GM19193 (cell line): ENCODE data around the gene MAP3K2.

Experiments
- POLR2A ChIP-seq: IDR thresholded peaks from 4 replicates; pipeline ENCODE4 v1.6.1; 2011; ENCODE audit not compliant: insufficient read depth, insufficient read length; ENCODE audit errors: extremely low read depth

The MAP3K2 gene

GRCh38 chr2:127279781-127280180, 108.0 kb downstream of the MAP3K2 start:
- no peak for TF ChIP-seq POLR2A

GRCh38 chr2:127278959-127279358, 108.8 kb downstream of the MAP3K2 start:
- TF ChIP-seq POLR2A, result no peak

GRCh38 chr2:127277028-127277427, 110.7 kb downstream of the MAP3K2 start:
- no peak for TF ChIP-seq POLR2A

- TF ChIP-seq POLR2A, result no peak
Measured at GRCh38 chr2:127275789-127276188, 112.0 kb downstream of the MAP3K2 start.

- no peak for TF ChIP-seq POLR2A
Measured at GRCh38 chr2:127275356-127275755, 112.4 kb downstream of the MAP3K2 start.

- no peak for TF ChIP-seq POLR2A
Measured at GRCh38 chr2:127270663-127271062, 117.1 kb downstream of the MAP3K2 start.

- TF ChIP-seq POLR2A, result no peak
Measured at GRCh38 chr2:127261804-127262406, 125.9 kb downstream of the MAP3K2 start.

GRCh38 chr2:127259355-127259754, 128.4 kb downstream of the MAP3K2 start:
- TF ChIP-seq POLR2A, result no peak

GRCh38 chr2:127256866-127257265, 130.9 kb downstream of the MAP3K2 start:
- TF ChIP-seq POLR2A, result no peak

- no peak for TF ChIP-seq POLR2A
Measured at GRCh38 chr2:127256381-127256780, 131.4 kb downstream of the MAP3K2 start.

- TF ChIP-seq POLR2A, result no peak
Measured at GRCh38 chr2:127255721-127256120, 132.1 kb downstream of the MAP3K2 start.

GRCh38 chr2:127255146-127255545, 132.6 kb downstream of the MAP3K2 start:
- no peak for TF ChIP-seq POLR2A

- no peak for TF ChIP-seq POLR2A
Measured at GRCh38 chr2:127254386-127254981, 133.3 kb downstream of the MAP3K2 start.
